ENCODE measurements around the gene MAL.
"Not testable (repeated sequence)": the region's sequence is repeated elsewhere in the genome, so short reads cannot be mapped to it uniquely, and the experiment has no call there.

MAL gene

GRCh38 chr2:95087379-95087778, 61.9 kb downstream of the MAL start:
- H3K4me3 ChIP-seq (ENCODE audit: low read depth, low read length), result no peak overlapping the region
- TF ChIP-seq POLR2A (IDR thresholded peaks at IDR 0.05; ENCODE audit: extremely low read depth, insufficient read length), result no peak
- TF ChIP-seq, protein P1, sequence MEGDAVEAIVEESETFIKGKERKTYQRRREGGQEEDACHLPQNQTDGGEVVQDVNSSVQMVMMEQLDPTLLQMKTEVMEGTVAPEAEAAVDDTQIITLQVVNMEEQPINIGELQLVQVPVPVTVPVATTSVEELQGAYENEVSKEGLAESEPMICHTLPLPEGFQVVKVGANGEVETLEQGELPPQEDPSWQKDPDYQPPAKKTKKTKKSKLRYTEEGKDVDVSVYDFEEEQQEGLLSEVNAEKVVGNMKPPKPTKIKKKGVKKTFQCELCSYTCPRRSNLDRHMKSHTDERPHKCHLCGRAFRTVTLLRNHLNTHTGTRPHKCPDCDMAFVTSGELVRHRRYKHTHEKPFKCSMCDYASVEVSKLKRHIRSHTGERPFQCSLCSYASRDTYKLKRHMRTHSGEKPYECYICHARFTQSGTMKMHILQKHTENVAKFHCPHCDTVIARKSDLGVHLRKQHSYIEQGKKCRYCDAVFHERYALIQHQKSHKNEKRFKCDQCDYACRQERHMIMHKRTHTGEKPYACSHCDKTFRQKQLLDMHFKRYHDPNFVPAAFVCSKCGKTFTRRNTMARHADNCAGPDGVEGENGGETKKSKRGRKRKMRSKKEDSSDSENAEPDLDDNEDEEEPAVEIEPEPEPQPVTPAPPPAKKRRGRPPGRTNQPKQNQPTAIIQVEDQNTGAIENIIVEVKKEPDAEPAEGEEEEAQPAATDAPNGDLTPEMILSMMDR (IDR thresholded peaks at IDR 0.05; ENCODE audit: low read depth, low read length), result no peak
- no peak for TF ChIP-seq MYC (IDR thresholded peaks at IDR 0.05; ENCODE audit: low read depth, low read length)
- TF ChIP-seq, protein P2, sequence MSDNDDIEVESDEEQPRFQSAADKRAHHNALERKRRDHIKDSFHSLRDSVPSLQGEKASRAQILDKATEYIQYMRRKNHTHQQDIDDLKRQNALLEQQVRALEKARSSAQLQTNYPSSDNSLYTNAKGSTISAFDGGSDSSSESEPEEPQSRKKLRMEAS (IDR thresholded peaks at IDR 0.05; ENCODE audit: low read depth, low read length), result no peak
- DNase-seq (ENCODE audit: low read depth), result no peak

GRCh38 chr2:95091885-95092555, 66.5 kb downstream of the MAL start:
- no peak overlapping the region for H3K4me3 ChIP-seq (ENCODE audit: low read depth, low read length)
- TF ChIP-seq MYC (IDR thresholded peaks at IDR 0.05; ENCODE audit: low read depth, low read length), result no peak
- TF ChIP-seq, protein P1 (IDR thresholded peaks at IDR 0.05; ENCODE audit: low read depth, low read length), result no peak
- TF ChIP-seq POLR2A (IDR thresholded peaks at IDR 0.05; ENCODE audit: extremely low read depth, insufficient read length), result no peak
- TF ChIP-seq, protein P2 (IDR thresholded peaks at IDR 0.05; ENCODE audit: low read depth, low read length), result no peak
- DNase-seq (ENCODE audit: low read depth), result no peak

GRCh38 chr2:95098273-95098672, 72.8 kb downstream of the MAL start:
- DNase-seq (ENCODE audit: low read depth); H3K4me3 ChIP-seq (ENCODE audit: low read depth, low read length): not testable (repeated sequence)

GRCh38 chr2:95099910-95100309, 74.4 kb downstream of the MAL start:
- no peak overlapping the region for H3K4me3 ChIP-seq (ENCODE audit: low read depth, low read length)
- no peak for DNase-seq (ENCODE audit: low read depth)
- TF ChIP-seq MYC (IDR thresholded peaks at IDR 0.05; ENCODE audit: low read depth, low read length) (no peak), POLR2A (IDR thresholded peaks at IDR 0.05; ENCODE audit: extremely low read depth, insufficient read length) (no peak)
- TF ChIP-seq, protein P1 (IDR thresholded peaks at IDR 0.05; ENCODE audit: low read depth, low read length), result no peak
- TF ChIP-seq, protein P2 (IDR thresholded peaks at IDR 0.05; ENCODE audit: low read depth, low read length), result no peak
